HepG2 (cell line): ENCODE data around the gene EPG5. TPM values are rescaled to one million over a fixed set of nuclear protein-coding genes. Genes with fewer than 3 reads are reported as not detected.
"Not testable (repeated sequence)": the region's sequence is repeated elsewhere in the genome, so short reads cannot be mapped to it uniquely, and the experiment has no call there.

Source experiments
- ATAC-seq: fragments of 200-7000 bp; cut with Tn5 transposase; 3 replicates; pipeline ENCODE4 v1.9.1; 2020; ENCODE audit warnings: mild to moderate bottlenecking, moderate library complexity
- BruUV-seq: library from RNA; stranded (reverse); fragments of 400-500 nt; replicated peaks from 2 replicates; lab custom pipeline; 2021; lab: Mats Ljungman, UMichigan
- CTCF ChIA-PET: fragments of 300-600 bp; formaldehyde crosslinking; extraction: SDS; loops from one replicate; lab custom pipeline; 2021; ENCODE audit warnings: low total read pairs, inconsistent platforms, low intra/inter-chr PET ratio; lab: Yijun Ruan, JAX
- POLR2A ChIA-PET: fragments of 350-600 bp; sonication (Branson Sonifier 250); formaldehyde crosslinking; loops from one replicate; lab custom pipeline; 2020; ENCODE audit warnings: antibody characterized with exemption, inconsistent platforms; lab: Yijun Ruan, JAX
- DNase-seq: peaks from one replicate; pipeline ENCODE4 v3.0.0-alpha.2; 2015; ENCODE audit warnings: low spot score
- FAIRE-seq: peaks from 3 replicates; lab custom pipeline; 2011; peaks lifted over from hg19 to GRCh38; lab: Jason Lieb, UNC
- H2AFZ ChIP-seq: one replicate; pipeline ENCODE4 v1.6.1; 2011; ENCODE audit warnings: low read length, inconsistent platforms
- H3K27ac ChIP-seq: fragments of 300-600 bp; 3 replicates; pipeline ENCODE4 v1.8.0; 2011; ENCODE audit warnings: mixed run types, mild to moderate bottlenecking, mixed read lengths, low read length, inconsistent platforms; ENCODE audit not compliant: insufficient read depth; ENCODE audit errors: extremely low read length
- H3K27me3 ChIP-seq, 2 experiments: fragments of 200-600 bp in 1 of 2; 2 replicates in 1 of 2; 3 replicates in 1 of 2; pipeline versions ENCODE4 v1.6.0 to v1.8.0; 2011; ENCODE audit warnings: low read length in 2 of 2, mild to moderate bottlenecking in 2 of 2, moderate library complexity in 2 of 2, inconsistent platforms in 1 of 2; ENCODE audit not compliant: insufficient read depth in 2 of 2, control insufficient read depth in 1 of 2
- H3K36me3 ChIP-seq, 2 experiments: fragments of 200-600 bp in 1 of 2; replicated peaks in 1 of 2; 2 replicates in 1 of 2; 3 replicates in 1 of 2; pipeline versions ENCODE4 v1.5.1 to v1.8.0; 2011; ENCODE audit warnings: low read length in 2 of 2, inconsistent platforms in 1 of 2; ENCODE audit not compliant: insufficient read depth in 2 of 2, control insufficient read depth in 1 of 2
- H3K4me1 ChIP-seq: 2 replicates; pipeline ENCODE4 v1.5.1; 2012; ENCODE audit warnings: low read length, inconsistent platforms; ENCODE audit not compliant: insufficient read depth
- H3K4me2 ChIP-seq: 2 replicates; pipeline ENCODE4 v1.6.0; 2011; ENCODE audit warnings: low read depth, low read length, inconsistent platforms
- H3K4me3 ChIP-seq, 3 experiments: fragments of 200-600 bp in 1 of 3; sonication (generic), shearing (Covaris generic) in 1 of 3; replicated peaks in 1 of 3; 2 replicates each; pipeline ENCODE4 v1.5.1; 2011 to 2016; ENCODE audit warnings: low read length in 3 of 3, inconsistent platforms in 2 of 3, low read depth in 2 of 3, mild to moderate bottlenecking in 2 of 3, control low read depth in 1 of 3, mixed read lengths in 1 of 3; ENCODE audit not compliant: insufficient read depth in 1 of 3
- H3K79me2 ChIP-seq: one replicate; pipeline ENCODE4 v1.6.1; 2011; ENCODE audit warnings: low read length, inconsistent platforms; ENCODE audit not compliant: insufficient read depth
- H3K9ac ChIP-seq: 2 replicates; pipeline ENCODE4 v1.6.0; 2011; ENCODE audit warnings: mild to moderate bottlenecking, low read depth, low read length, inconsistent platforms; ENCODE audit not compliant: insufficient read depth
- H3K9me3 ChIP-seq: 2 replicates; pipeline ENCODE4 v1.5.1; 2012; ENCODE audit warnings: mild to moderate bottlenecking, low read length
- H4K20me1 ChIP-seq: 2 replicates; pipeline ENCODE4 v1.6.0; 2011; ENCODE audit warnings: inconsistent platforms, mild to moderate bottlenecking, low read length, moderate library complexity; ENCODE audit not compliant: insufficient read depth
- NRL ChIP-seq: sonication (generic); formaldehyde crosslinking; IDR thresholded peaks from 2 replicates; pipeline ENCODE4 v1.5.0; 2020; ENCODE audit warnings: missing genetic modification reagents, mild to moderate bottlenecking, moderate library complexity, borderline replicate concordance
- THAP11 ChIP-seq: IDR thresholded peaks from 2 replicates; pipeline ENCODE4 v1.6.1; 2016; ENCODE audit warnings: missing biosample characterization, missing genetic modification reagents
- ZNF33A ChIP-seq: sonication (generic); formaldehyde crosslinking; IDR thresholded peaks from 2 replicates; pipeline ENCODE4 v1.5.1; 2020; ENCODE audit warnings: missing genetic modification reagents, mild to moderate bottlenecking, moderate library complexity, borderline replicate concordance
- WGBS: methylation state at CpG from one replicate; pipeline ENCODE4 v1.1.6; 2017; ENCODE audit warnings: low lambda C conversion rate; 5-methylcytosine and 5-hydroxymethylcytosine counted together
- in situ Hi-C: cut with HindIII; loops from 2 replicates; pipeline ENCODE4 v1.10.0; 2017; ENCODE audit warnings: low pct_unique_long_range_greater_than_20kb; ENCODE audit not compliant: extremely low pct_ligation_motif_present
- intact Hi-C: fragments of 100-400 bp; cut with micrococcal nuclease; formaldehyde crosslinking; loops from one replicate; pipeline ENCODE4 v1.10.0; 2022; ENCODE audit not compliant: unreplicated experiment
- polyA plus RNA-seq, 8 experiments: library from polyadenylated mRNA; depleted of rRNA in 3 of 8; stranded (reverse) in 7 of 8; unstranded in 1 of 8; fragments of >200 nt; fragmentation: Illumina TruSeq in 4 of 8; extraction: Trizol in 4 of 8; gene quantifications; 2 replicates each; pipeline versions ENCODE4 v1.2.1 to v1.2.3, GENCODE V29; 2011 to 2016; ENCODE audit warnings: low read depth in 4 of 8, missing spikeins in 1 of 8, mixed read lengths in 1 of 8; ENCODE audit not compliant: insufficient read depth in 1 of 8
- total RNA-seq, 5 experiments: library from RNA; depleted of rRNA; stranded (reverse); fragments of >200 nt; fragmentation: Illumina TruSeq; extraction: Trizol; gene quantifications; 2 replicates each; pipeline ENCODE4 v1.2.3, GENCODE V29; 2016; ENCODE audit warnings: low read depth in 1 of 5
- TF ChIP-seq, protein P1 (sequence below): sonication (generic); formaldehyde crosslinking; IDR thresholded peaks from 2 replicates; pipeline ENCODE4 v1.9.0; 2021; ENCODE audit warnings: missing genetic modification reagents, borderline replicate concordance

Gene EPG5
- total and polyA plus RNA-seq, 2 of the 13 experiments (the other 11 are each of a cell fraction or from before 2014, with no cell fraction given), result 6.7 to 9.3 TPM

DNA sequence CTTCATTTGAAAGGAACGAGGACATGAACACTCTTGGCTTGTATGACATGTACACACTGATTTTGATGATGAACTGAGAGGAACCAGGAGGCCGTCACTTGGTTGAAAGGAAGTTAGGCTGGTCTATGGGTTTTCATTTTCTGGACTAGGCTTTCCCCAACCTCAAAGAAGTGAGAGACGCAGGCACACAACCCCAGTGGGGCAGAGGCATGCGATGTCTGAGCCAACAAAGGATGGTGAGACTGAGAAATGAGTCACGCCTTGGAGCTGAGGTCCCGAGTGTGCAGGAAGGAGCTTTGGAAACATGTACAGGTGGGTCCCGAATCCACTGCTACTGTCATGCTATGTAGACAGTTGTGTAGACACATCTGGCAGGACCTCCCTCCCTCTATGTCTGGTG is 117.6 kb downstream of the EPG5 start (continued):
- TF ChIP-seq ZNF33A (CRISPR knock-in tag), result no peak
- no peak for TF ChIP-seq THAP11 (CRISPR knock-in tag)
- TF ChIP-seq, protein P1, sequence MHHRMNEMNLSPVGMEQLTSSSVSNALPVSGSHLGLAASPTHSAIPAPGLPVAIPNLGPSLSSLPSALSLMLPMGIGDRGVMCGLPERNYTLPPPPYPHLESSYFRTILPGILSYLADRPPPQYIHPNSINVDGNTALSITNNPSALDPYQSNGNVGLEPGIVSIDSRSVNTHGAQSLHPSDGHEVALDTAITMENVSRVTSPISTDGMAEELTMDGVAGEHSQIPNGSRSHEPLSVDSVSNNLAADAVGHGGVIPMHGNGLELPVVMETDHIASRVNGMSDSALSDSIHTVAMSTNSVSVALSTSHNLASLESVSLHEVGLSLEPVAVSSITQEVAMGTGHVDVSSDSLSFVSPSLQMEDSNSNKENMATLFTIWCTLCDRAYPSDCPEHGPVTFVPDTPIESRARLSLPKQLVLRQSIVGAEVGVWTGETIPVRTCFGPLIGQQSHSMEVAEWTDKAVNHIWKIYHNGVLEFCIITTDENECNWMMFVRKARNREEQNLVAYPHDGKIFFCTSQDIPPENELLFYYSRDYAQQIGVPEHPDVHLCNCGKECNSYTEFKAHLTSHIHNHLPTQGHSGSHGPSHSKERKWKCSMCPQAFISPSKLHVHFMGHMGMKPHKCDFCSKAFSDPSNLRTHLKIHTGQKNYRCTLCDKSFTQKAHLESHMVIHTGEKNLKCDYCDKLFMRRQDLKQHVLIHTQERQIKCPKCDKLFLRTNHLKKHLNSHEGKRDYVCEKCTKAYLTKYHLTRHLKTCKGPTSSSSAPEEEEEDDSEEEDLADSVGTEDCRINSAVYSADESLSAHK (CRISPR knock-in tag), result no peak
- TF ChIP-seq NRL (CRISPR knock-in tag), result no peak

DNA sequence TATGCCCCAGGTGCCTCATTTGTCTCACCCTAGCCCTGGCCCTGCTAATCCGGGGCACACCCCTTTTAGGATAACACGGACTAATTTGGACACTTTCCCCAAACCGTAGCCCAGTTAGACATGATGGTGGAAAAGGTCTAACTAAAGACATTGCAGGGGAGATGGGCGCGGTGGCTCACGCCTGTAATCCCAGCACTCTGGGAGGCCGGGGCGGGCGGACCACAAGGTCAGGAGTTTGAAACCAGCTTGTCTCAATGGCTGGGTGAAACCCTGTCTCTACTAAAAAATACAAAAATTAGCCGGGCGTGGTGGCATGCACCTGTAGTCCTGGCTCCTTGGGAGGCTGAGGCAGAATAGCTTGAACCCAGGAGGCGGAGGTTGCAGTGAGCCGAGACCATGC is 118.5 kb downstream of the EPG5 start:
- H3K9me3 ChIP-seq, BruUV-seq, H3K4me1 ChIP-seq, H3K79me2 ChIP-seq, H3K27me3 ChIP-seq, H3K27ac ChIP-seq, in situ Hi-C loops, H3K9ac ChIP-seq, CTCF ChIA-PET, intact Hi-C loops, DNase-seq, H3K4me2 ChIP-seq, H2AFZ ChIP-seq, H4K20me1 ChIP-seq, H3K4me3 ChIP-seq, POLR2A ChIA-PET, FAIRE-seq, ATAC-seq: not testable (repeated sequence)
- peaks cover 0 to 27% of the 10 kb centered on the region in 2 experiments; a peak in 2 of 5 replicates for H3K36me3 ChIP-seq
- WGBS, result 94% methylated on average over 13 of the region's 13 CpGs
